ENCODE measurements around the gene SLC52A1.

The SLC52A1 gene

GRCh38 chr17:4997302-4998026, 37.8 kb downstream of the SLC52A1 start, which contains the start of the genes INCA1 and KIF1C (continued):
- TF ChIP-seq, protein P1, sequence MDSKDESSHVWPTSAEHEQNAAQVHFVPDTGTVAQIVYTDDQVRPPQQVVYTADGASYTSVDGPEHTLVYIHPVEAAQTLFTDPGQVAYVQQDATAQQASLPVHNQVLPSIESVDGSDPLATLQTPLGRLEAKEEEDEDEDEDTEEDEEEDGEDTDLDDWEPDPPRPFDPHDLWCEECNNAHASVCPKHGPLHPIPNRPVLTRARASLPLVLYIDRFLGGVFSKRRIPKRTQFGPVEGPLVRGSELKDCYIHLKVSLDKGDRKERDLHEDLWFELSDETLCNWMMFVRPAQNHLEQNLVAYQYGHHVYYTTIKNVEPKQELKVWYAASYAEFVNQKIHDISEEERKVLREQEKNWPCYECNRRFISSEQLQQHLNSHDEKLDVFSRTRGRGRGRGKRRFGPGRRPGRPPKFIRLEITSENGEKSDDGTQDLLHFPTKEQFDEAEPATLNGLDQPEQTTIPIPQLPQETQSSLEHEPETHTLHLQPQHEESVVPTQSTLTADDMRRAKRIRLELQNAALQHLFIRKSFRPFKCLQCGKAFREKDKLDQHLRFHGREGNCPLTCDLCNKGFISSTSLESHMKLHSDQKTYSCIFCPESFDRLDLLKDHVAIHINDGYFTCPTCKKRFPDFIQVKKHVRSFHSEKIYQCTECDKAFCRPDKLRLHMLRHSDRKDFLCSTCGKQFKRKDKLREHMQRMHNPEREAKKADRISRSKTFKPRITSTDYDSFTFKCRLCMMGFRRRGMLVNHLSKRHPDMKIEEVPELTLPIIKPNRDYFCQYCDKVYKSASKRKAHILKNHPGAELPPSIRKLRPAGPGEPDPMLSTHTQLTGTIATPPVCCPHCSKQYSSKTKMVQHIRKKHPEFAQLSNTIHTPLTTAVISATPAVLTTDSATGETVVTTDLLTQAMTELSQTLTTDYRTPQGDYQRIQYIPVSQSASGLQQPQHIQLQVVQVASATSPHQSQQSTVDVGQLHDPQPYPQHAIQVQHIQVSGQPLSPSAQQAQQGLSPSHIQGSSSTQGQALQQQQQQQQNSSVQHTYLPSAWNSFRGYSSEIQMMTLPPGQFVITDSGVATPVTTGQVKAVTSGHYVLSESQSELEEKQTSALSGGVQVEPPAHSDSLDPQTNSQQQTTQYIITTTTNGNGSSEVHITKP (tag by site-specific recombination; IDR thresholded peaks at IDR 0.05), result peak; percentile 83
- TF ChIP-seq BCL11B (tag by site-specific recombination; IDR thresholded peaks at IDR 0.05; ENCODE audit: low read depth) (peak; percentile 54), TRIM28 (IDR thresholded peaks at IDR 0.05; ENCODE audit: borderline replicate concordance, low read length) (no peak), SP3 (tag by site-specific recombination; IDR thresholded peaks at IDR 0.05) (peak; percentile 94), SP7 (tag by site-specific recombination; IDR thresholded peaks at IDR 0.05) (peak; percentile 45; the same call in 1 of the 2 replicates), ZNF610 (tag by site-specific recombination; IDR thresholded peaks at IDR 0.05; ENCODE audit: borderline replicate concordance) (peak; percentile 80), ZNF529 (tag by site-specific recombination; IDR thresholded peaks at IDR 0.05; ENCODE audit: insufficient replicate concordance) (no peak), KLF8 (tag by site-specific recombination; IDR thresholded peaks at IDR 0.05) (peak; percentile 89), ZNF561 (tag by site-specific recombination; IDR thresholded peaks at IDR 0.05; ENCODE audit: borderline replicate concordance) (peak; percentile 95; the same call in 1 of the 2 replicates), PBX3 (CRISPR knock-in tag; IDR thresholded peaks at IDR 0.05) (peak; percentile 32; the same call in 1 of the 2 replicates), ZNF768 (tag by site-specific recombination; IDR thresholded peaks at IDR 0.05) (no peak), ZEB2 (tag by site-specific recombination; IDR thresholded peaks at IDR 0.05) (peak; percentile 58), ZNF391 (tag by site-specific recombination; IDR thresholded peaks at IDR 0.05; ENCODE audit: borderline replicate concordance, low read depth) (0 out of 2 replicates have a peak, but pooled peaks have one; percentile 10), ZNF624 (tag by site-specific recombination; IDR thresholded peaks at IDR 0.05) (no peak), KLF9 (tag by site-specific recombination; IDR thresholded peaks at IDR 0.05; ENCODE audit: low read depth) (peak; percentile 73), ZBTB11 (tag by site-specific recombination; conservative IDR thresholded peaks at IDR 0.05; ENCODE audit: low read depth) (peak; percentile 52; the same call in 1 of the 2 replicates), KLF7 (tag by site-specific recombination; IDR thresholded peaks at IDR 0.05; ENCODE audit: borderline replicate concordance) (peak; percentile 14; the same call in 1 of the 2 replicates), ZNF707 (tag by site-specific recombination; IDR thresholded peaks at IDR 0.05) (no peak), SP2 (tag by site-specific recombination; IDR thresholded peaks at IDR 0.05) (peak; percentile 81), ZBTB6 (tag by site-specific recombination; IDR thresholded peaks at IDR 0.05) (peak; percentile 7; the same call in 1 of the 2 replicates), ZIC2 (tag by site-specific recombination; IDR thresholded peaks at IDR 0.05) (peak; percentile 46; the same call in 1 of the 2 replicates), ZNF335 (tag by site-specific recombination; conservative IDR thresholded peaks at IDR 0.05) (peak; percentile 90), ZNF600 (tag by site-specific recombination; IDR thresholded peaks at IDR 0.05) (peak; percentile 16; the same call in 1 of the 2 replicates), PATZ1 (tag by site-specific recombination; IDR thresholded peaks at IDR 0.05) (peak; percentile 77), ZFP69B (tag by site-specific recombination; IDR thresholded peaks at IDR 0.05) (peak; percentile 100)
- TF ChIP-seq, protein P2, sequence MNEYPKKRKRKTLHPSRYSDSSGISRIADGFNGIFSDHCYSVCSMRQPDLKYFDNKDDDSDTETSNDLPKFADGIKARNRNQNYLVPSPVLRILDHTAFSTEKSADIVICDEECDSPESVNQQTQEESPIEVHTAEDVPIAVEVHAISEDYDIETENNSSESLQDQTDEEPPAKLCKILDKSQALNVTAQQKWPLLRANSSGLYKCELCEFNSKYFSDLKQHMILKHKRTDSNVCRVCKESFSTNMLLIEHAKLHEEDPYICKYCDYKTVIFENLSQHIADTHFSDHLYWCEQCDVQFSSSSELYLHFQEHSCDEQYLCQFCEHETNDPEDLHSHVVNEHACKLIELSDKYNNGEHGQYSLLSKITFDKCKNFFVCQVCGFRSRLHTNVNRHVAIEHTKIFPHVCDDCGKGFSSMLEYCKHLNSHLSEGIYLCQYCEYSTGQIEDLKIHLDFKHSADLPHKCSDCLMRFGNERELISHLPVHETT (tag by site-specific recombination; IDR thresholded peaks at IDR 0.05), result no peak

Data from HEK293 (cell line).